GM21717 (cell line): ENCODE data around the gene KLHL26.

Experiments
- ATAC-seq: cut with Tn5 transposase; IDR thresholded peaks from one replicate; pipeline ENCODE4 v1.9.1; 2021; ENCODE audit warnings: mild to moderate bottlenecking, moderate library complexity; ENCODE audit not compliant: unreplicated experiment

The KLHL26 gene

GRCh38 chr19:18683109-18683957 lies 46.5 kb downstream of the KLHL26 start, which contains the start of gene CRTC1:
Gene CRTC1 (plus strand): TSS chr19:18683680. CDS start chr19:18683703, 23 bp downstream.
- peak; percentile 38 for ATAC-seq

- ATAC-seq, result peak; percentile 12
These were observed 47.3 kb downstream of the KLHL26 start for GRCh38 chr19:18683958-18684641.

- ATAC-seq, result peak; percentile 9
These were observed 47.8 kb downstream of the KLHL26 start for GRCh38 chr19:18684642-18684993.

GRCh38 chr19:18685597-18686190 lies 48.9 kb downstream of the KLHL26 start:
- ATAC-seq, result no peak

GRCh38 chr19:18687740-18688465 lies 51.1 kb downstream of the KLHL26 start:
- no peak for ATAC-seq

DNA sequence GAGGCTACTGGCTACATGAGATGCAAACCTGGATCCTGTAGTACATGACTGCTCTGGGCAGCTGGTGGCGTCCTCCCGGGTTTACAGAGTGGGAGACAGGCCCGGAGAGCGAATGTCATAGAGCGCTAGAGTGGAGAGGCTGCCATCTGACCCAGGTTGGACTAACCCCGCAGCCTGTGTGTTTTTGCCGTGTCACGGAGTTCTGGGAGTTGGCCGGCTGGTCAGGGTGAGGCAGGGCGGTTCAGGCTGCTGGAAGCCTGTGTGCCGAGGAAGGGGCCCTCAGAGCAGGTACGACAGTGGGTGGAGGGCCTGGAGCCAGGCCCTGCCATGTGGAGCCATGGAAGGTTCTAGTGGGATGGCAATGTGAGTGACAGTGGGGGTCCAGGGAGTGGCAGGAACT lies 59.2 kb downstream of the KLHL26 start:
- ATAC-seq, result no peak

DNA sequence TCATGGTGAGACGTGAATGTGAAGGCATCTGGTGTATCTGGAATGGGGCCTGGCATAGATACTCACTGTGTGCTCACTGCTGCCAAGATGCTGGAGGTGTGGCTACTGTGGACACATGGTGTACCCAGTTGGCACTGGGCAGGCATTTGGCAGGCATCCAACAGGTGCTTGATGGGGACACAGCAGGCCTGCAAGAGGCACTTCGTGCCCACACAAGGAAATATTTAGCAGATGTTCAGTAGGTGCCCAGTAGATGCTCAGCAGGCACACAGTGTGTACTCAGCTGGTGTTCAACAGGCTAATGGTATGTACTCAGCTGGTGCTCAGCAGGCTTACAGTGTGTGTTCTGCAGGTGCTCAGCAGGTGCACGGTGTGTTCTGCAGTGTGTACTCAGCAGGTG lies 60.9 kb downstream of the KLHL26 start:
- no peak for ATAC-seq

GRCh38 chr19:18698321-18699167 lies 61.7 kb downstream of the KLHL26 start:
- ATAC-seq, result no peak

DNA sequence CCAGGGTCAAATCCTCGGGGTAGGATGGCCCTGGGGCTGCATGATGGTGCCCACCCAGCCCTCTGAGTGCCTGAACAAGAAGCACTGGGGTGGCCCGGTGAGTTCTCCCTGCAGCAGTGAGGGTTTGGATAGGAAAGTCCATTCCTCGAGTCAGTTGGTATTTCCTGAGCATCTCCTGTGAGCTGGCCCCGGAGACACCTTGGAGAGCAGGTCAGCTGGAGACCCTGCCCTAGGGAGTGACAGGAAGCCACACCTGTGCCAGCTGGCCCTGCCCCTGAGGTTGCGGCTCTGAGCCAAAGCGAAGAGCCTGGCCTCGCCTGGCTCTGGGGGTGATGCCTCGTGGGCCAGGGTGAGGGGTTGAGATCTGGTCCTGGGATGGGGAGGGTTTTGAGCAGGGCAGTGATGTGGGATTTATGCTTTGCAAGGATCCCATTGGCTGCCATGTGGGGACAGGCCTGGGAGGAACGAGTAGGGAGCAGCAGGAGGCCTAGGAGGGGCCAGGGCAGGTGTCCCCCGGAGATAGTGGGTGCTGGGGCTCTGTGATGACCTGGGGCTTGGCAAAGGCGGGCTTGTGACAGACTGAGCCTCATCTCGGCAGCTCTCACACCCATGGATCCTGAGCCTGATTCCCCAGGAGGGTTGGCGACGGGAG lies 62.7 kb downstream of the KLHL26 start:
- no peak for ATAC-seq

DNA sequence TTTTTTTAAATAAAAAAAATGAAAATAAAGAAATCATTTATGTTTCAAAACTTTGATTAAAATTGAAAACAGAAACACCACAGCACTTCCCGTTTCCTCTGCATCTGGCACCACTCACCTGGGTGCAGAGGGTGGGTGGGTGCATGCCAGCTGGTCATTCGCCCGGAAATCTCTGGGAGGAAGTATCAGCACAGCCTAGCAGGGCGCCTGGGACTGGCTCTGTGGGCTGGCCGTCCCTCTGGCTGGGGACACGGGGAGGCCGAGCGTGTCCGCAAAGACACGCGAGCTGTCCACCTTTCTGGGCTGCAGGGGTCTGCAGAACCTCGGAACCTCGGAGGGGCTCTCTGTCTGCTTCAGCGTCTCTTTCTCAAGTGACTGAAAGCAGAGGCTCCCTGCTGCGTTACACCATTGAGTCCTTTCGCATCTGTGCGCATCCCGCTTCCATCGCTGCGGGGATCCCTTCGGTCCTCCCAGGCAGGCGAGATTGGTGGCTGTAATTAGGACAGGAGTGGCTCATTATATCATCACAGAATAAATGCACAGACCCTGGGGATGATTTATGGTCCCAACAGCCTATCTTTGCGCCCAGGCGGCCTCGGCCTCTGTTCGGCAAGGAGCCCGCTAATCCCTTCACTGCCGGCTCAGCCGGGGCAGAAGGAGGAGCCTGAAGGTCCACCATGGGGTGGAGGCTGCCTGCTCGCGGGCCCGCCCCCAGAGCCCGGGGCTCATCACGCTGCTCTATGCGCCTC lies 63.8 kb downstream of the KLHL26 start:
- ATAC-seq, result no peak

GRCh38 chr19:18701250-18701608 lies 64.4 kb downstream of the KLHL26 start:
- no peak for ATAC-seq

DNA sequence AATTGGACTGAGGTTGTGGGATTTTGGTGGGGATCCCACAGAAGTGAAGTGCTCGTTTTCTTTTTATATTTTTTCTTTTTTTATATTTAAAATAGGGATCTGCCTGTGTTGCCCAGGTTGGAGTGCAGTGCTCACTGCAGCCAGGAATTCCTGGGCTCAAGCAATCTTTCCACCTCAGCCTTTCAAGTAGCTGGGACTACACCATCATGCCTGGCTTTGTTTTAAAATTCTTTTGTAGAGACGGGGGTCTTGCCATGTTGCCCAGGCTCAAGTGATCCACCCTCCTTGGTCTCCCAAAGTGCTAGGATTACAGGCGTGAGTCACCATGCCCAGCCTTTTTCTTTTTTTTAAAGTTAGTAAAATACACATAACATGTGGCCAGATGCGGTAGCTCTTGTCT lies 67.2 kb downstream of the KLHL26 start:
- ATAC-seq, result no peak

- ATAC-seq, result no peak
These were observed 68.1 kb downstream of the KLHL26 start for GRCh38 chr19:18704971-18705370.

GRCh38 chr19:18708452-18709231 lies 71.8 kb downstream of the KLHL26 start:
- ATAC-seq, result no peak

DNA sequence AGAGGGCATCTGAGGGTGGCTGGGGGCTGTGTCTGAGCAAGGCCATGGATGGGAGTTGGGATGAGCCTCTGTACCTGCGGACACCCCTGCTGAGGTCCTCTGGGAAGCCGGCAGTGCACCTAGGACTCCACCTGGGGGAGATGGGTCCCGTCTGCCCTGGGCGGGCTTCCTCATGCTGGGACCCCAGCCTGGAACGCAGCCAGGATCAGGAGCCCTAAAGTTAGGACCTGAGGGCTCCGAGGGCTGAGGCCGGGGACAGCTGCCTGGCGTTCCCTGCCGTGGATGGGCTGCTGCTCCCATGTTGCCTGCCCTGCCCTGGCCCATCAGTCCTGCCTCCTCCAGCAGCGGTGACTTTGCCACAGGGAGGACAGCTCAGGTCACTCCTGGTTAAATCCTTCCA lies 72.7 kb downstream of the KLHL26 start:
- ATAC-seq, result no peak

DNA sequence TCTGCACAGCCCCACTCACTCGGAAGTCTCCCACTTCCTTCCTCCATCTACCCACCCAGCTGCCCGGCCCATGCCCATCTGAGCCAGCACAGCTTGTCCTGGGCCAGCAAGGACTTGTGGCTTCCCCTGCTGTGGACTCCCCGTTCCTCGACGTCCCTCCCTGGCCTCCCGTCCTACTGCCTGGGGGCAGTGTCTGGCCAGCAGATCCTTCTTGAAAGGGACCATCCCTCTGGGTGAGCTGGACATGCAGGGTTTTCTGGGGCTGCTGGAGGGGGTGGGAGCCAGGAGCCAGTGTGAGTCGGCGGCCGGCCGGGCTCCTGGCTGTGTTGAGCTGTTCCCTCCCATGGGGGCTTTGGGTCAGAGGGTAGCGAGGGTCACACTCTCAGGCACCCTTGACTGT lies 73.4 kb downstream of the KLHL26 start:
- no peak for ATAC-seq

- no peak for ATAC-seq
These were observed 74.3 kb downstream of the KLHL26 start for GRCh38 chr19:18710996-18711751.

GRCh38 chr19:18711893-18712292 lies 75.1 kb downstream of the KLHL26 start:
- ATAC-seq, result no peak
